SK-N-SH (cell line): Measurements from ENCODE around the gene CNNM3. TPM values are rescaled to one million over a fixed set of nuclear protein-coding genes. Genes with fewer than 3 reads are reported as not detected.

Experiments used
- CTCF ChIA-PET: fragments of 300-600, 350-600 bp; formaldehyde crosslinking; extraction: SDS; loops from one replicate; lab custom pipeline; 2021; lab: Yijun Ruan, JAX
- POLR2A ChIA-PET: fragments of 350-600 bp; sonication (Branson Sonifier 250); formaldehyde crosslinking; extraction: SDS; loops from one replicate; lab custom pipeline; 2020; ENCODE audit warnings: antibody characterized with exemption, inconsistent platforms; lab: Yijun Ruan, JAX
- DNase-seq: peaks from one replicate; pipeline ENCODE4 v3.0.0; 2012
- H2AFZ ChIP-seq: fragments of 200-600 bp; sonication (generic); 2 replicates; pipeline ENCODE4 v1.8.1; 2016; ENCODE audit warnings: antibody characterized with exemption, mild to moderate bottlenecking, low read depth
- H3F3A ChIP-seq: fragments of 200-600 bp; sonication (generic); replicated peaks from 2 replicates; pipeline ENCODE3; 2016; ENCODE audit warnings: antibody characterized with exemption, mild to moderate bottlenecking; ENCODE audit not compliant: insufficient read depth
- H3K27ac ChIP-seq, 2 experiments: fragments of 200-500 bp in 1 of 2; fragments of 200-600 bp in 1 of 2; sonication (Bioruptor generic) in 1 of 2; sonication (generic), shearing (Covaris generic) in 1 of 2; 2 replicates each; pipeline versions ENCODE4 v1.5.1 to v1.6.1; 2014 to 2016; ENCODE audit warnings: low read depth in 2 of 2, inconsistent platforms in 1 of 2, low read length in 1 of 2, mild to moderate bottlenecking in 1 of 2, mixed read lengths in 1 of 2
- H3K27me3 ChIP-seq: fragments of 200-600 bp; sonication (generic), shearing (Covaris generic); 2 replicates; pipeline ENCODE4 v1.6.1; 2016; ENCODE audit warnings: mixed run types; ENCODE audit not compliant: insufficient read depth
- H3K36me3 ChIP-seq, 2 experiments: fragments of 200-500 bp in 1 of 2; fragments of 200-600 bp in 1 of 2; sonication (Bioruptor generic) in 1 of 2; sonication (generic) in 1 of 2; replicated peaks in 1 of 2; 2 replicates each; pipeline versions ENCODE3 to v1.5.1; 2014 to 2016; ENCODE audit warnings: low read length in 1 of 2, mild to moderate bottlenecking in 1 of 2; ENCODE audit not compliant: insufficient read depth in 2 of 2, control insufficient read depth in 1 of 2
- H3K4me1 ChIP-seq, 2 experiments: fragments of 200-500 bp in 1 of 2; fragments of 200-600 bp in 1 of 2; sonication (Bioruptor generic) in 1 of 2; sonication (generic), shearing (Covaris generic) in 1 of 2; 2 replicates each; pipeline versions ENCODE4 v1.5.1 to v1.6.1; 2014 to 2016; ENCODE audit warnings: low read depth in 1 of 2, low read length in 1 of 2, mixed run types in 1 of 2; ENCODE audit not compliant: insufficient read depth in 2 of 2, control insufficient read depth in 1 of 2
- H3K4me2 ChIP-seq: fragments of 200-600 bp; sonication (generic), shearing (Covaris generic); 2 replicates; pipeline ENCODE4 v1.6.1; 2017; ENCODE audit warnings: mixed run types
- H3K4me3 ChIP-seq, 2 experiments: fragments of 200-500 bp in 1 of 2; fragments of 200-600 bp in 1 of 2; sonication (Bioruptor generic) in 1 of 2; sonication (generic), shearing (Covaris generic) in 1 of 2; 2 replicates each; pipeline versions ENCODE4 v1.5.1 to v1.8.1; 2014 to 2016; ENCODE audit warnings: low read depth in 2 of 2, inconsistent platforms in 1 of 2, low read length in 1 of 2, mild to moderate bottlenecking in 1 of 2, mixed read lengths in 1 of 2, moderate library complexity in 1 of 2
- H3K79me2 ChIP-seq: fragments of 200-600 bp; sonication (generic); 2 replicates; pipeline ENCODE4 v1.8.1; 2017; ENCODE audit warnings: mild to moderate bottlenecking; ENCODE audit not compliant: insufficient read depth
- H3K9ac ChIP-seq: fragments of 200-600 bp; sonication (generic); 2 replicates; pipeline ENCODE4 v1.6.1; 2017; ENCODE audit warnings: mixed run types
- H3K9me2 ChIP-seq: fragments of 200-600 bp; sonication (generic); 2 replicates; pipeline ENCODE4 v1.6.1; 2017; ENCODE audit warnings: mixed run types
- H3K9me3 ChIP-seq: fragments of 200-600 bp; sonication (generic); 2 replicates; pipeline ENCODE4 v1.6.1; 2017; ENCODE audit warnings: mixed run types, mild to moderate bottlenecking, moderate library complexity
- H4K20me1 ChIP-seq: fragments of 200-600 bp; sonication (generic); 2 replicates; pipeline ENCODE4 v1.6.1; 2017; ENCODE audit warnings: mild to moderate bottlenecking, mixed run types; ENCODE audit not compliant: insufficient read depth
- CTCF ChIP-seq: fragments of 200-600 bp; sonication (generic); IDR thresholded peaks from 2 replicates; pipeline ENCODE4 v1.6.1; 2017; ENCODE audit warnings: antibody characterized with exemption, mild to moderate bottlenecking, moderate library complexity
- FOSL2 ChIP-seq: IDR thresholded peaks from 2 replicates; pipeline ENCODE4 v1.4.0; 2012; ENCODE audit warnings: low read depth, mild to moderate bottlenecking, moderate library complexity, borderline replicate concordance
- FOXJ3 ChIP-seq: sonication (generic); formaldehyde crosslinking; IDR thresholded peaks from 2 replicates; pipeline ENCODE4 v1.5.1; 2020; ENCODE audit warnings: mild to moderate bottlenecking, missing genetic modification reagents
- GABPA ChIP-seq: IDR thresholded peaks from 2 replicates; pipeline ENCODE4 v1.4.0; 2012; ENCODE audit warnings: low read depth, mild to moderate bottlenecking
- JUND ChIP-seq: IDR thresholded peaks from 2 replicates; pipeline ENCODE4 v1.4.0; 2012
- POLR2AphosphoS5 ChIP-seq: IDR thresholded peaks from 2 replicates; pipeline ENCODE4 v1.6.1; 2012; ENCODE audit warnings: low read depth, low read length
- RAD21 ChIP-seq: IDR thresholded peaks from 2 replicates; pipeline ENCODE4 v1.6.1; 2012; ENCODE audit warnings: mild to moderate bottlenecking, low read length
- SIN3A ChIP-seq: IDR thresholded peaks from 2 replicates; pipeline ENCODE4 v1.6.1; 2012; ENCODE audit warnings: low read depth, mild to moderate bottlenecking, low read length, moderate library complexity, borderline replicate concordance
- TAF1 ChIP-seq: IDR thresholded peaks from 2 replicates; pipeline ENCODE4 v1.6.1; 2012; ENCODE audit warnings: low read depth, mild to moderate bottlenecking, low read length, moderate library complexity, borderline replicate concordance
- TCF12 ChIP-seq: IDR thresholded peaks from 2 replicates; pipeline ENCODE4 v1.4.0; 2012
- TEAD4 ChIP-seq: IDR thresholded peaks from 2 replicates; pipeline ENCODE4 v1.4.0; 2012; ENCODE audit warnings: mild to moderate bottlenecking, borderline replicate concordance; ENCODE audit not compliant: insufficient read depth
- YY1 ChIP-seq: IDR thresholded peaks from 2 replicates; pipeline ENCODE4 v1.4.0; 2012; ENCODE audit warnings: low read depth, mild to moderate bottlenecking
- WGBS: methylation state at CpG from one replicate; pipeline ENCODE4 v1.1.6; 2017; ENCODE audit warnings: low lambda C conversion rate; 5-methylcytosine and 5-hydroxymethylcytosine counted together
- polyA plus RNA-seq, 3 experiments: library from polyadenylated mRNA; depleted of rRNA; stranded (reverse); fragments of >200 nt; gene quantifications; 2 replicates each; pipeline ENCODE4 v1.2.3, GENCODE V29; 2012
- TF ChIP-seq, protein P1 (sequence below): IDR thresholded peaks from 2 replicates; pipeline ENCODE4; 2012
- TF ChIP-seq, protein P2 (sequence below): IDR thresholded peaks from 2 replicates; pipeline ENCODE4 v1.4.0; 2012; ENCODE audit warnings: low read depth, borderline replicate concordance
- TF ChIP-seq, protein P3 (sequence below): fragments of 150-350 bp; IDR thresholded peaks from 2 replicates; pipeline ENCODE4 v1.6.1; 2017; ENCODE audit warnings: antibody characterized with exemption, low read length, low read depth, borderline replicate concordance

CNNM3 gene
- polyA plus RNA-seq, 1 of the 3 experiments (the other 2 are of a cell fraction): 14.7 TPM

DNA sequence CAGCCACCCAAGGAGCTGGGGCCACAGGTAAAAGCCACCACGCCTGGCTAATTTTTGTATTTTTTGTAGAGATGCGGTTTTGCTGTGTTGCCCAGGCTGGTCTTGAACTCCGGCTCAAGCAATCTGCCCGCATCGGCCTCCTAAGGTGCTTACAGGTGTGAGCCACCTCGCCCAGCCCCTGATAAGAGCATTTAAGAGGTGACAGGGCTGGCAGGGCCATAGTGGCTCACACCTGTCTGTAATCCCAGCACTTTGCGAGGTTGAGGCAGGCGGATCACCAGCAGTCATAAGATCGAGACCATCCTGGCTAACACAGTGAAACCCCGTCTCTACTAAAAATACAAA, 9.0 kb upstream of the CNNM3 start:
- no peaks in the 10 kb centered on the region for H3K79me2 ChIP-seq
- POLR2A ChIA-PET: no interaction called here

More for the DNA sequence above, 9.0 kb upstream of the CNNM3 start:
- 99% methylated on average over 10 of the region's 10 CpGs for WGBS
- Histone ChIP-seq H2AFZ (no peak overlapping the region), H3K9ac (no peak overlapping the region), H3K4me2 (no peak overlapping the region), H3K27ac (no peak overlapping the region), H3K9me2 (no peaks in the 10 kb centered on the region), H4K20me1 (no peaks in the 10 kb centered on the region), H3K4me3 (no peak overlapping the region), H3F3A (no peaks in the 10 kb centered on the region), H3K4me1 (peaks cover 0 to 11% of the 10 kb centered on the region in 2 experiments; a peak in 1 of 4 replicates), H3K27me3 (no peaks in the 10 kb centered on the region), H3K36me3 (peaks cover 0 to 2% of the 10 kb centered on the region in 2 experiments)
- CTCF ChIA-PET: interaction anchor here (0.8 to 1.5 kb wide), 2 partner anchors 9 to 257 kb away, joined by 3 to 6 read pairs; partner anchors contain the start of gene CNNM3
- DNase-seq: no peak
- TF ChIP-seq GABPA (no peak), FOSL2 (no peak), SIN3A (no peak), TEAD4 (no peak), FOXJ3 (CRISPR knock-in tag) (no peak), TCF12 (no peak), YY1 (no peak), POLR2AphosphoS5 (no peak), RAD21 (no peak), JUND (no peak), TAF1 (no peak), CTCF (no peak)
- TF ChIP-seq, protein P1, sequence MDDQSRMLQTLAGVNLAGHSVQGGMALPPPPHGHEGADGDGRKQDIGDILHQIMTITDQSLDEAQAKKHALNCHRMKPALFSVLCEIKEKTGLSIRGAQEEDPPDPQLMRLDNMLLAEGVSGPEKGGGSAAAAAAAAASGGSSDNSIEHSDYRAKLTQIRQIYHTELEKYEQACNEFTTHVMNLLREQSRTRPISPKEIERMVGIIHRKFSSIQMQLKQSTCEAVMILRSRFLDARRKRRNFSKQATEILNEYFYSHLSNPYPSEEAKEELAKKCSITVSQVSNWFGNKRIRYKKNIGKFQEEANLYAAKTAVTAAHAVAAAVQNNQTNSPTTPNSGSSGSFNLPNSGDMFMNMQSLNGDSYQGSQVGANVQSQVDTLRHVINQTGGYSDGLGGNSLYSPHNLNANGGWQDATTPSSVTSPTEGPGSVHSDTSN: no peak
- TF ChIP-seq, protein P2, sequence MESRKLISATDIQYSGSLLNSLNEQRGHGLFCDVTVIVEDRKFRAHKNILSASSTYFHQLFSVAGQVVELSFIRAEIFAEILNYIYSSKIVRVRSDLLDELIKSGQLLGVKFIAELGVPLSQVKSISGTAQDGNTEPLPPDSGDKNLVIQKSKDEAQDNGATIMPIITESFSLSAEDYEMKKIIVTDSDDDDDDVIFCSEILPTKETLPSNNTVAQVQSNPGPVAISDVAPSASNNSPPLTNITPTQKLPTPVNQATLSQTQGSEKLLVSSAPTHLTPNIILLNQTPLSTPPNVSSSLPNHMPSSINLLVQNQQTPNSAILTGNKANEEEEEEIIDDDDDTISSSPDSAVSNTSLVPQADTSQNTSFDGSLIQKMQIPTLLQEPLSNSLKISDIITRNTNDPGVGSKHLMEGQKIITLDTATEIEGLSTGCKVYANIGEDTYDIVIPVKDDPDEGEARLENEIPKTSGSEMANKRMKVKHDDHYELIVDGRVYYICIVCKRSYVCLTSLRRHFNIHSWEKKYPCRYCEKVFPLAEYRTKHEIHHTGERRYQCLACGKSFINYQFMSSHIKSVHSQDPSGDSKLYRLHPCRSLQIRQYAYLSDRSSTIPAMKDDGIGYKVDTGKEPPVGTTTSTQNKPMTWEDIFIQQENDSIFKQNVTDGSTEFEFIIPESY: no peak
- TF ChIP-seq, protein P3, sequence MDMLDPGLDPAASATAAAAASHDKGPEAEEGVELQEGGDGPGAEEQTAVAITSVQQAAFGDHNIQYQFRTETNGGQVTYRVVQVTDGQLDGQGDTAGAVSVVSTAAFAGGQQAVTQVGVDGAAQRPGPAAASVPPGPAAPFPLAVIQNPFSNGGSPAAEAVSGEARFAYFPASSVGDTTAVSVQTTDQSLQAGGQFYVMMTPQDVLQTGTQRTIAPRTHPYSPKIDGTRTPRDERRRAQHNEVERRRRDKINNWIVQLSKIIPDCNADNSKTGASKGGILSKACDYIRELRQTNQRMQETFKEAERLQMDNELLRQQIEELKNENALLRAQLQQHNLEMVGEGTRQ: no peak
- TF ChIP-seq, all 33 proteins: peak for 0
- no peaks in the 10 kb centered on the region for H3K9me3 ChIP-seq
